HG03159 (cell line): ENCODE results near the gene OTUD3.
"Not testable (repeated sequence)": the region's sequence is repeated elsewhere in the genome, so short reads cannot be mapped to it uniquely, and the experiment has no call there.

Experiments used
- ATAC-seq: cut with Tn5 transposase; IDR thresholded peaks from one replicate; pipeline ENCODE4 v1.9.1; 2021; ENCODE audit warnings: mild to moderate bottlenecking, moderate library complexity; ENCODE audit not compliant: unreplicated experiment

Gene OTUD3

DNA sequence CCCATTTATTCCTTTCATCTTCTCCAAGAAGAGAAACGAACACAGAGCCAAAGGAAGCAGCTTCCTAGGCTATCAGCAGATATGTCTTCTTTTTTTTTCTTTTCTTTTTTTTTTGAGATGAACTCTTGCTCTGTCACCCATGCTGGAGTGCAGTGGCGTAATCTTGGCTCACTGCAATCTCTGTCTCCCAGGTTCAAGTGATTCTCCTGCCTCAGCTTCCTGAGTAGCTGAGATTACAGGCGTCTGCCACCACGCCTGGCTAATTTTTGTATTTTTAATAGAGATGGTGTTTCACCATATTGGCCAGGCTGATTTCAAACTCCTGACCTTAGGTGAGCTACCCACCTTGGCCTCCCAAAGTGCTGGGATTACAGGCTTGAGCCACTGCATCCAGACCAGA is 13.6 kb upstream of the OTUD3 start:
- not testable (repeated sequence) for ATAC-seq

DNA sequence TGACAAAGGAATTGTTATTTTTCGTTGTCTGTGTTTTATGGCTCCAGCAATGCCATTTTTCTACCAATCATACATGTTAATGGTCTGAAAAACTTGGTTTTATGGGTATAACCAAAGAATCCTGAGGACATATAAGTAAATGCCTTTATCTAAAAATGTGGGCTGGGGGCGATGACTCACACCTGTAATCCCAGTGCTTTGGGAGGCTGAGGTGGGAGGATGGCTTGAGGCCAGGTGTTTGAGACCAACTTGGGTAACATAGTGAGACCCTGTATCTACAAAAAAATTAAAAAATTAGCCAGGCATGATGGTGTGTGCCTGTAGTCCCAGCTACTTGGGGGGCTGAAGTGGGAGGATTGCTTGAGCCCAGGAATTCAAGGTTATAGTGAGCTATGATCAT is 12.7 kb upstream of the OTUD3 start:
- not testable (repeated sequence) for ATAC-seq

DNA sequence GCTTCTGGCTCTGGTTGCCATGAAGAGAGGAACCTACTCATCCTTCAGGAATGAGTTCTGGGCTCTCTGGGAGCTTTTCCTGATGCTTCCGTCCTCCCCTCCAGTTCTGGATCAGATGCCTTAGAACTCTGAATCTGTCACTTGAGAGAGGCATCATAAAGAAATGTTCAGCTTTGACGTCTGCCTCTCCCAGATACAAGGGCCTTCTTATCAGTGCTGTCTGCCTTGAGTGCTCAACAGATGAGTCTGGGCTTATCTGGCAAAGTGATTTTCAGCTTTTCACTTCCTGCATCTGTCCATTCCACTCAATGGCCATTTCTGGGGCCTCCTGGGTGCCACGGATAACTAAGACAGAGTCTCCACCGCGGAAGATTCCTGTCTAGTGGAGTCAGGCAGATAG is 12.3 kb upstream of the OTUD3 start:
- no peak for ATAC-seq

DNA sequence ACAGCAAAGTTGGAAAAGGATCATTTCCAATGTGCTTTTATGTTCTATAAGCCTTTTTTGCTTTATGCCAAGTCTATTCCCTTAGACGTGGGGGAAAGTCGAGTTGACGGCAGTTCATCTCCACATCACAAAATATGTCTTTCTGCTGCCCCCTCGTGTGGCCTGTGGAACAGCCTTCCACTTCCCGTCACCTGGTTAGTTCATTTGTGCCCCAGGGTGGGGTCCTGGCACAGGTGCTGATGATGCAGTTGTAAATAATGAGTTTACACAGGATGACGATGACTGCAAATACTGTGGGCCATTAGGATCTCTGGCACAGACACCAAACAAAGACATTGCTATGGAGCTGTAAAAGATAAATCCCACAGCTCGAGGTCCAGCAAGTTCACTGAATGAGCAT is 10.0 kb upstream of the OTUD3 start:
- ATAC-seq: no peak

DNA sequence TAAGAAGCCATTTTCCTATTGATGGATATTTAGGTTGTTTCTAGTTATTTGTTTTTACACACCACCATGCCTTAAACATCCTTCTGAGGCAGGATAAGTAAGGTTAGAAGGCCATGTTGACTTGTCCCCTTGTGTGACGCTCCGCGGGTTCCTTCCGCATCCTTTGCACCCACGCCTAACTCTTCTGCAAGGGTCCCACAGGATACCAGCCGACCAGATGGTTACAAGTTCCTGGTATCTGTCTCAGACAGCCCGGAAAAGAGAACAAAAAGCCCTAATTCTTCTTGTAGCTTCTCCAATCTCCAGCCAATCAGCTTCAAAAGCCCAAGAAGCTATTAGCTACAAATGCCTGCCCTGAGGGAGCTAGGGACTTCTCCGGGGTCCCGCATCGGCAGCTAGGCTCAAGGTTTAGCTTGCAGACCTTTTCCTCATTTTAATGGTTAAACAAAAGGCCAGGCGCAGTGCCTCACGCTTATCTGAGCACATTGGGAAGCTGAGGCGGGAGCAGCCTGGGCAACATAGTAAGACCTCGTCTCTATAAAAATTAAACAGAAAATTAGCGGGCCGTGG is 4.9 kb upstream of the OTUD3 start:
- ATAC-seq: no peak

DNA sequence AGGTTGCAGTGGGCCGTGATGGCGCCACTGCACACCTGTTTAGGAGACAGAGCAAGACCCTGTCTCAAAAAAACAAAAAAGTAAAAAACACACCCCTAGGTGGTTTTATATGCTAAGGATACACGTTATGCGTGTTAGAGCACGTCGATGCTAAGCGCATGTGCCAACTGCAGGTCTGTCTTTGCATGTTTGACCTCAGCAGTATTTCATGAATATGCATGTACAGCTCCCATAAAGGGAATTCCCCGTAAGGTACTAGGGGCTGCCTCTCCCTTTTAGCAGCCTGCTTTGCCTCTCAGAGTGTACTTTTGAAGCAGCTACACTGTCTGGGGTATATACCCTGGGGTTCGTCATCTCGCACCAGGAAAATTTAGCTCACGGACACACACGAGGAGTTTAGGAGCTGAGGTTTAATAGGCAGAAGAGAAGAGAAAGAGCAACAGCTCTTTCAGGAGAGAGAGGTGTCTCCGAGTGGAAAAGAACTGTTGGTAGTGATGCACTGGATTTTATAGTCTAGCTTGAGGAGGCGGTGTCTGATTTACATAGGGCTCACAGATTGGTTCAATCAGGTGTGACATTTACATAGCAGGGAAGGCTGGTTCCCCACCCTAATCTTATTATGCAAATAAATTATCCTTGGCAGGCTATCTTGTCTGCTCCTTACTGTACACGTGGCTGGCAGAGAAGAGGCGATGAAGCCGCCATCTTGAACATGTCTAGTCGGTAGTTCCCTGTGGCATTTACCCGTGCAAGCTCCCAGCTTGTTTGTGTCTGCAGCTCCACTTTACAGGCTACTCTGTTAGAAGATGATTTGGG is 4.2 kb upstream of the OTUD3 start:
- no peak for ATAC-seq

DNA sequence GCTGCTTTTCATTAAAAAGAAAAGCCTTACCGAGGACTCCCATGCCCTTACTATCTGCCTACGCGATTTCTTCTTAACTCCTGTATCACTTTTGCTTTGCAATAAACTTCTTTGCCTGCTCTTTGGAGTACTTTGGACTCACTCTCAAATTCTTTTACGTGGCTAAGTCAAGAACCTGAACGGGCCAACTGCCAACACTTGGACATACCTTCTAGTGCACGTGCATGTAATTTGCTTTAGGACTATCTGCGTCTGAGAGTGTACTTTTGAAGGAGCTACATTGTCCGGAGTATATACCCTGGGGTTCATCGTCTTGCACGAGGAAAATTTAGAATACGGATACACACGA is 3.6 kb upstream of the OTUD3 start:
- no peak for ATAC-seq

DNA sequence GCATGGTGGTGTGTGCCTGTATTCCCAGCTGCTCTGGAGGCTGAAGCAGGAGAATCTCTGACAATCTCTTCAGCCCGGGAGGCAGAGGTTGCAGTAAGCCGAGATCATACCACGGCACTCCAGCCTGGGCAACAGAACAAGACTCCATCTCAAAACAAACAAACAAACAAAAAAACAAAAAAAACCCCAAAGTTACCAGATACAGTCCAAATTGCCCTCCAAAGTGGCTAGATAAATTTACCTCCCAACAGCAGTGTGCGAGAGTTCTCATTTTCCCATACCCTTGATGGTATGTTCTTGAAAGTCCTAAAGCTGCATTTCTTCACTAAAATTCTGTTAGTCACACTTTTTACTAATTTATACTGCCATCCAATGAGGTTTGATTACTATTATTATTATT is 3.0 kb upstream of the OTUD3 start:
- no peak for ATAC-seq

DNA sequence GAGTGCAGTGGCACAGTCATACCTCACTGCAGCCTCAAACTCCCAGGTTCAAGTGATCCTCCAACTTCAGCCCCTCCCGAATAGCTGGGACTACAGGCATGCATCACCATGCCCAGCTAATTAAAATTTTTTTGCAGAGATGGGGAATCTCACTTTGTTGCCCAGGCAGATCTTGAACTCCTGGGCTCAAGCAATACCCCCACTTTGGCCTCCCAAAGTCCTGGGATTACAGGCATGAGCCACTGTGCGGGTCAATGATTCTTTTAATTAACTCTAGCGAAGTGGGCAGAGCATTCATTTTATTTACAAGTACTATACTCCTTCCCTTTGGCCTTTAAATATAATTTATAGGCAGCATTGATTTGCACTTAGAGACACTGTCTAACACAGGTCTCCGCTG is 2.5 kb upstream of the OTUD3 start:
- no peak for ATAC-seq

DNA sequence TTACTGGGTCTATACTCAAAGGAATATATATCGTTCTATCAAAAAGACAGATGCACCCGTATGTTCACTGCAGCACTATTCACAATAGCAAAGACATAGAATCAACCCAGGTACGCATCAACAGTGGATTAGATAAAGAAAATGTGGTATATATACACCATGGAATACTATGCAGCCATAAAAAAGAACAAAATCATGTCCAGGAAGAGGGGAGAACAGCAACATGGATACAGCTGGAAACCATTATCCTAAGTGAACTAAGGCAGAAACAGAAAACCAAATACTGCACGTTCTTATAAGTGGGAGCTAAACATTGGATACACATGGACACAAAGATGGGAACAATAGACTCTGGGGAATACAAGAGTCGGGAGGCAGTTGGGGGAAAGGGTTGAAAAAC is 1.4 kb upstream of the OTUD3 start:
- not testable (repeated sequence) for ATAC-seq

DNA sequence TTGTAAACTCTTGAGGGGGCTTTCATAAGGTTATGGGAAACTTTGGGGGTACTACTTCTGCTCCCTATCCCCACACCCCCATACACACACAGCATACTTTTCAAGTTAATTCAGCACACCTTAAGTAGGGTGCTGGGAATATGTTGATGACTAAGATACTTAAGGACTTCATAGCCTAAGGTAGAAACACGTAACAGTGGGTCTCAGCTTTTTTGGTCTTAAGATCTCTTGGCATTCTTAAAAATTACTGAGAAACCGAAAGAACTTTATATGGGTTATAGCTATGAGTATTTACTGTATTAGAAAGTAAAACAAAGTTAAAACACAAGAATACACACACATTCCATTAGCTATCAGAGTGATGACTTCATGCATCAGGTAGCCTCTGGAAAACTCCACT is 2.1 kb downstream of the OTUD3 start:
- ATAC-seq: no peak

DNA sequence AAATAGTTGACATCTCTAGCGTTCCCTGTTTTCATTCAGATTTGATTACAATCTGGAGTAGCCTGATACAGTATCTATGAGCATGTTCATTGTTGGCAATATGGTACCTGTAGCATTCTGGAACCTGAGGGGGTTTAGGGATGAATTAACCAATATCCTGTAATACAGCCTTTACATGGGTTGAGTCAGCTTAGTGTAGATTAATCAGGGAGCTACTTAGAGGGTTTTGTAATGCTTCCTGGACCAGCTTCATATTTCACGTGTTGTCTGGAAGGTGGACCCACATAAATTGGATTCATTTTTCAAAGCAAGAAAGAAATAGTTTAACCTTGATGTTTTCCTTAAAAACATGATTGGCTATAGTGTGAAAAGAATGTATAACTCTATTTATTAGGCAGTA is 3.6 kb downstream of the OTUD3 start:
- ATAC-seq: no peak

DNA sequence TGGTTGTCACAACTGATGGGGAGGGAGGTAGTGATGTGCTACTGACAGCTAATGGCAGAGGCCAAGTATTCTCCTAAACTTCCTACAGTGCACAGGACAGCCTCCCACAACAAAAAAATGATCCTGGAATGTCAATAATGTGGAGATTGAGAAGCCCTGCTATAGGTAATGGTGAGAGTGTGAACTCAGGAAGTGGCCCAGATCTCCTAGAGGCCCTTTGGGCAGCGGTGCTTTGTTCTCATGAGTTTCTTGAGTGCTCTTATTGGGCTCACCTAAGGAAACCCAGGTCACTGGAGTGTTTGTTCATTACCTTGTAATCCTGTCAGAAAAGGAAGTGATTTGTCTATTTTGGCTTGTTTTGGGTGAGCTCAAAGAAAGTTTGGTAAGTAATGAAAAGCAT is 5.9 kb downstream of the OTUD3 start:
- no peak for ATAC-seq

DNA sequence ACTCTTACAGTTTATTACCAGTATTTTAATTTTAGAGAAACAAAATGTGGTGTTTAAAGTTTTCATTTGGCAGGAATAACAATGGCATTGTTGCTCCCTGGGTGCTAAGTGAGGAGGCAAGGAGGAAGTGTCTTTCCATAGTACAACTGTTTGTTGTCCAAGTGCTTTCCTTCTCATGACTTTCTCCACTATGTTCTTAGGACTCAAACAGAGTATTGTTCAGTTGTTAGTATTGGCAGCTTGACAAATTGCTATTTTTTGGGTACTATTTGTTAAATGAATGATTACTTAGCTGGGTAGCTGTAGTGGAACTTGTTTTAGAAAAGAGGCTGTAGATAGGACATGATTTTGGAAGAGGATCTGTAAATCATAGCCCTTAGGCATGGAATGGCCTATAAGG is 7.5 kb downstream of the OTUD3 start:
- ATAC-seq: no peak

DNA sequence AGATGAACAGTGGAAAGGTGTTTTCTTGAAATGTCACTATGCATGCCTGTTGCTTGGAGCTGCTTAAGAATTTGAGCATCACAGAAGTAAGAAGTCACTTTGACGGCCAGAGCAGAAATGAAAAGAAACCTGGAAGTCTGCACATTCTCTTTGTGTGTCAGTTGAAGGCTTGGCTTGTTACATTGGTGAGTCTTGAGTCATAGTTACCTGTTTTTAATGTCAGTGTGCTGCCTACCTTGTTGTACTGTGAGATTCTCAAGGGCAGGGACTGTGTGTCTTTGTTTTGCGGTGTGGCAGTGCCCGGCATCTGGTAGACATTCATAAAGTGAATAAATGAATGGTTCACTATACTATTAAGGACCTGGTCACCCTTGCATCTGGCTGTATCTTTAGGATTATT is 9.9 kb downstream of the OTUD3 start:
- no peak for ATAC-seq

DNA sequence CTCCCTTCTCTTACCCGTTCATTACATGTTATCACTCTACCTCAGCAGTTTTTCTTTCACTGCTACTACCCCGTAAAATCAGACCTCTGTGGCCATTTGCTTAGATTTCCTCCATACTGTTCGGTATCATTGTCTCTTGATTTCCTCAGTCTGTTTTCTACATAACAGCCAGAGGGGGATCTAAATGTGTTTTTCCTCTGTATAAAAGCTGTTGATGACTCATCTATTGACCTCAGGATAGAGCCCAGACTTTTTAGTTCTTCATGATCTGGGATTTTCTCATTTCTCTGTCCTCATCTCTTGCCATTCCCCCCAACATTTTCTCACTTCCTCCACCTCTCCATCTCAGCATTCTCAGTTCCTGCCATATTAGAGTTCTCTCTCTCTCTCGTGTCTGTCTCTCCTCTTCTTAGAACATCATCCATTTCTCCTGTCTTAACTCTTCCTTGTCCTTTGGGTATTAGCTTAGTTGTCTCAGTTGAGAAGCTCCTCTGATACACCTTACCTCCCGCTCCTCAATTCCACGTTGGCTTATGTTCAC is 10.5 kb downstream of the OTUD3 start:
- ATAC-seq: no peak

DNA sequence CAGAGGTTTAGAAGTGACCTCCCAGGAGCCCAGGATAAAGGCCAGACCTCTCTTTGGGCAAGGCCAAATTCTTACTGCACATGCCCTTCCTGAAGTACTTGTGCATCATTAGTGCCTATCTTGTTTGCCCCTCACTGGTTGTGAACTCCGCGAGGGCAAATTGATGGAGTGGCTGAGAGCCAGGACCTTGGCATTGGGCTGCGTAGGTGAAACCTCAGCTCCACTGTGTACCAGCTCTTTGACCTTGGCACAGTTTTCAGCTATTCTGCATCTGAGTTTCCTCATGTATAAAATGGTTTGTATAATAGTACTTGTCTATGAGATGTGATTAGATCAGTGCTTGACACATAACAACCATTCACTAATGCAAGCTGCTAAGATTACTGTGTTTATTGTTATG is 11.5 kb downstream of the OTUD3 start:
- no peak for ATAC-seq

DNA sequence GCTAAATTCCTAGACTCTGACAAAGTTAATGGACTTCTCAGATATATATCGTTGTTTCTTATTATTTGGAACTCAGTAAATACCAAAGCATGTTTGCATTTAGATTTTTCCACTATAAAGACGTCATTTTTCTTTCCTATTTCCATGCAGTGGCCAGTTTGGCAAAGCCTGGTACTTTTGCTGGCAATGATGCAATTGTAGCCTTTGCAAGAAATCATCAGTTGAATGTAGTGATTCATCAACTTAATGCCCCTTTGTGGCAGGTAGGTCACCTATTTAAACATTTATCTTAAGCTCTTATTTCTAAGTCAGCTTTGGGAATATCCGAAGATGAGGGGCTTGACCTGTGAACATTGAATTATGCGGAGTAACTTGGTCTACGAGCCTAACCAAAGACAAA is 12.0 kb downstream of the OTUD3 start:
- ATAC-seq: no peak

DNA sequence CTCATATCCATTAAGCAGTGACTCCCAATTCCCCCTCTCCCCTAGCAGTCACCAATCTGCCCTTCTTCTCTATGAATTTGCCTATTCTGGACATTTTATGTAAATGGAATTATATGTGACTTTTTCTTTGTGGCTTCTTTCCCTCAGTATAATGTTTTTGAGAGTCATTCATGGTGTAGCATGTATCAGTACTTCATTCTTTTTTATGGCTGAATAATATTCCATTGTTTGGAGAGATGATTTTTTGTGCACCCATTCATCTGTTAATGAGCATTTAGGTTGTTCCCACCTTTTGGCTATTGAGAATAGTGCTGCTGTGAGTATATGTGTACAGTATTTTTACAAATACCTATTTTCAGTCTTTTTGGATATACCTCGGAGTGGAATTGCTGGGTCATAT is 19.5 kb downstream of the OTUD3 start:
- no peak for ATAC-seq

DNA sequence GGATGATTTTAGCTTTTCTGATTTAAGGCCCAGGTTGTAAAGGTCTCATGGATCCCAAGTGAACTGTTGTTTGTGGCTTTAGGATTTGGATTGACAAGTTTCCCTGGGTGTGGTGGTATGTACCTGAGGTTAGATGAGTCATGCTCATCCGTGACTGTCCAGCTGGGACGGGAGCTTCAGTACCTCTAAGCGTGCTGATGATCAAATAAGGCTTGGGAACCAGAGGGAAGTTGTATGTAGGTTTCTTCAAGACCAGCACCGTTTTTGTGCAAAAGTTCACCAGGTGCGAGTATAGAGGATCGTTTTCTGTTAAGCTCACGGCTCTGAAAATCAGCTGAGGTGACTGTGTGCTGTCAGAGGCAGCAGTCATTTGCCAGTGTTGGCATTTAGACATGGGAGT is 21.4 kb downstream of the OTUD3 start:
- ATAC-seq: no peak

DNA sequence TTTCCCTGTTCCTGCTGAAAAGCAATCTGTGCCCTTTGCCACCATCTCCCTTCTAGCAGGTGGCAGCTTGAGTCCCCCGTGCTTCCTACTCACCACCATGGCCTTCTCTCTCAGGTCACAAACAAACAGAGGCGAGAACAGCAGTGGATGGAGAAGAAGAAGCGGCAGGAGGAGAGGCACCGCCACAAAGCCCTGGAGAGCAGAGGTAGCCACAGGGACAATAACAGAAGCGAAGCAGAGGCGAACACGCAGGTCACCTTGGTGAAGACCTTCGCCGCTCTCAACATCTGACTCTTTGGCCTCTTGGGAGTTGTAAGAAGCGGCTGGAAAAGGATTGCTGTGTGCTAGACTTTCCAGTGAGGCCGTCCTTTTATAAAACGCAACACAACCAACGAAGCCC is 25.3 kb downstream of the OTUD3 start:
- ATAC-seq: no peak

DNA sequence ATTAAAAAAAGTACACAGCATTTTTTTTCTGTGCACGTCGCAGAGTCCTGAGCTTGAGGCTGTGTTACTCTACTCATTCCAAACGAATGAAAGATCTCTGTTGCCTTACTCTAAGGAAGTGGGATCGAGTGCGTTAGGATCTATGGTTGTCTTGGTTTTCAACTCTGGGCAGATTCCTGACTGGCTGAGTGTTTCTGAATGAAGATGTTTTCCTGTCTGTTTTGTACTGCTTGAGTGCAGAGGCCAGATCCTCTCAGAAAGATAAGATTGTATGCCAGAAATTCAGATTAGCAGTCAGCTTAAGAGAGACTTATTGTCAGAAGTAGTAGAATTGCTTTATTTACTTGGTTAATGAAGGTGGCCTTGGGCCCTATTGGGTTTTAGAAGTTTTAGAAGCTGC is 27.2 kb downstream of the OTUD3 start:
- ATAC-seq: no peak

DNA sequence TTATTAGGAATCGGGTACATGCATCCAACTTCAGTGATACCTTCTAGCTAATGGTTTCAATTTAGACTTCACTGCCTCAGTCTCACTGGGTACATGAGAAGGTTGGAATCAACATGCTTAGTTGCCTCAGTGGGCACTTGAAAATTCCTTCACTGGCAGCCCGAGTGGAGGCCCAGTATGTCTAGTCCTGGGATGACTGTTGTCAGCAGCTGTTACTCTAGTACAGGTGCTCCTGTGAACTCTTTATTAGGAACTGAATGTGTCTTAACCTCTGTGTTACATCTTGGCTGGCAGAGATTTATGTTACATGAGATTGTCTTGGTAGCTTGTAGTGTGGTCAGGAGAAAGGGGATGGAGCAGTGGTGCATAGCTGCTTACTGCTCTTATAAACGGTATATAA is 27.8 kb downstream of the OTUD3 start:
- no peak for ATAC-seq
